ENCODE results near the gene CROCC2.

GRCh38 chr2:240947607-240948006, 41.5 kb downstream of the CROCC2 start:
- TF ChIP-seq CTCF (IDR thresholded peaks at IDR 0.05) (no peak), POLR2A (IDR thresholded peaks at IDR 0.05) (no peak)

Data from heart left ventricle (tissue), 13 donors.